ENCODE results near the gene LIPM. TPM values are rescaled to one million over a fixed set of nuclear protein-coding genes. Genes with fewer than 3 reads are reported as not detected.

Gene LIPM
- total and polyA plus RNA-seq, 10 donors: not detected

GRCh38 chr10:88788924-88789323 lies 13.6 kb upstream of the LIPM start:
- no peaks in the 10 kb centered on the region for H3K9me3 ChIP-seq
- no peaks in the 10 kb centered on the region for H3K27me3 ChIP-seq (replicated peaks in 1 of 7)
- peaks cover 0 to 22% (median 0%) of the 10 kb centered on the region in 6 donors for H3K4me1 ChIP-seq
- no peak overlapping the region for H3K27ac ChIP-seq
- no peak for DNase-seq
- intact Hi-C loops (cut with DNase I; ENCODE audit: low total_unique reads): loop anchor here (10.0 kb wide), 1 partner anchor 94 kb away; no protein-coding TSS in a partner anchor
- no peaks in the 10 kb centered on the region for H3K36me3 ChIP-seq
- no peak overlapping the region for H3K4me3 ChIP-seq
- TF ChIP-seq POLR2A (IDR thresholded peaks at IDR 0.05) (no peak), CTCF (IDR thresholded peaks at IDR 0.05 in 8 of 11, conservative IDR thresholded peaks at IDR 0.05 in 3 of 11) (no peak), POLR2AphosphoS5 (IDR thresholded peaks at IDR 0.05) (no peak)

GRCh38 chr10:88791924-88792323 lies 10.6 kb upstream of the LIPM start:
- no peak for DNase-seq
- 41 to 60% (median 52%) methylated on average over 2 of the region's 2 CpGs for whole genome bisulfite sequencing, 5 donors
- Histone ChIP-seq H3K4me1 (peaks cover 0 to 24% (median 0%) of the 10 kb centered on the region in 6 donors), H3K27me3 (replicated peaks in 1 of 7) (no peaks in the 10 kb centered on the region), H3K4me3 (no peak overlapping the region), H3K9me3 (no peaks in the 10 kb centered on the region), H3K36me3 (no peaks in the 10 kb centered on the region), H3K27ac (peak overlapping the region in 1 of 8 donors; percentile 61)
- TF ChIP-seq POLR2AphosphoS5 (IDR thresholded peaks at IDR 0.05) (no peak), CTCF (IDR thresholded peaks at IDR 0.05 in 8 of 11, conservative IDR thresholded peaks at IDR 0.05 in 3 of 11) (peak in 5 of 11 experiments; percentile 10 to 38 (median 14)), POLR2A (IDR thresholded peaks at IDR 0.05) (no peak)
- intact Hi-C loops (cut with DNase I; ENCODE audit: low total_unique reads): no loop called here

GRCh38 chr10:88792661-88793060 lies 9.9 kb upstream of the LIPM start:
- intact Hi-C loops (cut with DNase I; ENCODE audit: low total_unique reads): no loop called here
- H3K27ac ChIP-seq: peak overlapping the region in 3 of 8 donors; percentile 45 to 61 (median 60)
- DNase-seq: peak; percentile 81
- H3K9me3 ChIP-seq: no peaks in the 10 kb centered on the region
- TF ChIP-seq POLR2AphosphoS5 (IDR thresholded peaks at IDR 0.05): no peak
- no peak for TF ChIP-seq POLR2A (IDR thresholded peaks at IDR 0.05)
- TF ChIP-seq CTCF (IDR thresholded peaks at IDR 0.05 in 8 of 11, conservative IDR thresholded peaks at IDR 0.05 in 3 of 11): no peak
- no peaks in the 10 kb centered on the region for H3K36me3 ChIP-seq
- no peak overlapping the region for H3K4me3 ChIP-seq
- H3K4me1 ChIP-seq: peaks cover 0 to 24% (median 0%) of the 10 kb centered on the region in 6 donors
- 49 to 85% (median 63%) methylated on average over 4 of the region's 4 CpGs for WGBS, 5 donors
- H3K27me3 ChIP-seq (replicated peaks in 1 of 7): no peaks in the 10 kb centered on the region

GRCh38 chr10:88793712-88794299 lies 8.7 kb upstream of the LIPM start:
- intact Hi-C loops (cut with DNase I; ENCODE audit: low total_unique reads): no loop called here
- no peak for TF ChIP-seq POLR2A (IDR thresholded peaks at IDR 0.05)
- no peak for TF ChIP-seq CTCF (IDR thresholded peaks at IDR 0.05 in 8 of 11, conservative IDR thresholded peaks at IDR 0.05 in 3 of 11)
- no peak for TF ChIP-seq POLR2AphosphoS5 (IDR thresholded peaks at IDR 0.05)

More at GRCh38 chr10:88793712-88794299, 8.7 kb upstream of the LIPM start:
- 47 to 58% (median 49%) methylated on average over 2 of the region's 2 CpGs for WGBS, 5 donors
- Histone ChIP-seq H3K9me3 (no peaks in the 10 kb centered on the region), H3K27me3 (replicated peaks in 1 of 7) (no peaks in the 10 kb centered on the region), H3K4me1 (peaks cover 0 to 24% (median 0%) of the 10 kb centered on the region in 6 donors), H3K36me3 (no peaks in the 10 kb centered on the region), H3K4me3 (no peak overlapping the region), H3K27ac (no peak overlapping the region)
- DNase-seq: no peak
